SU-DHL-6 (cell line): Measurements from ENCODE around the gene RNF222.

Source experiments
- H2AFZ ChIP-seq: fragments of 200-600 bp; sonication (generic); 2 replicates; pipeline ENCODE4 v1.6.1; 2014; ENCODE audit warnings: low read depth, mild to moderate bottlenecking, moderate library complexity, mixed read lengths, antibody characterized with exemption, low read length; ENCODE audit not compliant: severe bottlenecking
- H3F3A ChIP-seq: fragments of 200-600 bp; shearing (Covaris generic); 2 replicates; pipeline ENCODE4 v1.6.0; 2016; ENCODE audit warnings: antibody characterized with exemption, mild to moderate bottlenecking; ENCODE audit not compliant: insufficient read depth
- H3K27ac ChIP-seq: fragments of 200-600 bp; sonication (generic); 2 replicates; pipeline ENCODE4 v1.5.1; 2016; ENCODE audit warnings: low read depth, mild to moderate bottlenecking, low read length, moderate library complexity, mixed read lengths
- H3K27me3 ChIP-seq: fragments of 200-600 bp; sonication (generic), shearing (Covaris generic); 2 replicates; pipeline ENCODE4 v1.6.0; 2014; ENCODE audit warnings: mild to moderate bottlenecking, low read length
- H3K36me3 ChIP-seq: fragments of 200-600 bp; sonication (generic); 2 replicates; pipeline ENCODE4 v1.6.1; 2014; ENCODE audit warnings: mild to moderate bottlenecking, low read length, mixed read lengths
- H3K4me2 ChIP-seq: fragments of 300-600, 200-600 bp; shearing (Covaris generic), sonication (generic); 2 replicates; pipeline ENCODE4 v1.6.0; 2014; ENCODE audit warnings: low read length, low read depth, mild to moderate bottlenecking; ENCODE audit not compliant: poor library complexity, severe bottlenecking
- H3K4me3 ChIP-seq: fragments of 200-600 bp; sonication (generic); 2 replicates; pipeline ENCODE4 v1.5.1; 2014; ENCODE audit warnings: antibody characterized with exemption, low read length, mild to moderate bottlenecking, mixed read lengths; ENCODE audit not compliant: insufficient read depth, poor library complexity, severe bottlenecking
- H3K79me2 ChIP-seq: fragments of 200-600 bp; sonication (generic); 2 replicates; pipeline ENCODE4 v1.6.1; 2014; ENCODE audit warnings: mild to moderate bottlenecking, low read length, moderate library complexity; ENCODE audit not compliant: insufficient read depth
- H3K9ac ChIP-seq: fragments of 200-600 bp; sonication (generic); 2 replicates; pipeline ENCODE4 v1.7.0; 2014; ENCODE audit warnings: mild to moderate bottlenecking, low read length
- H3K9me2 ChIP-seq: fragments of 200-600 bp; sonication (generic); replicated peaks from 2 replicates; pipeline ENCODE4 v1.6.1; 2014; ENCODE audit warnings: low read length; ENCODE audit not compliant: insufficient read depth
- H3K9me3 ChIP-seq: fragments of 200-600 bp; sonication (generic); 2 replicates; pipeline ENCODE4 v1.6.1; 2014; ENCODE audit warnings: low read length, mixed read lengths; ENCODE audit not compliant: insufficient read depth
- H4K20me1 ChIP-seq: fragments of 200-600 bp; sonication (generic); 2 replicates; pipeline ENCODE4 v1.6.1; 2014; ENCODE audit warnings: low read depth, mild to moderate bottlenecking, antibody characterized with exemption, low read length, moderate library complexity, mixed read lengths
- EZH2phosphoT487 ChIP-seq: fragments of 200-600 bp; sonication (generic), shearing (Covaris generic); conservative IDR thresholded peaks from 2 replicates; pipeline ENCODE4 v1.6.1; 2018; ENCODE audit warnings: mild to moderate bottlenecking, antibody characterized with exemption, low read length, moderate library complexity, mixed read lengths
- TF ChIP-seq, protein P1 (sequence below): fragments of 200-600 bp; sonication (generic); IDR thresholded peaks from one replicate; pipeline ENCODE4 v1.5.1; 2017; ENCODE audit warnings: antibody characterized with exemption, mild to moderate bottlenecking, low read length, moderate library complexity; ENCODE audit not compliant: insufficient read depth, poor library complexity, severe bottlenecking

Gene RNF222, protein sequence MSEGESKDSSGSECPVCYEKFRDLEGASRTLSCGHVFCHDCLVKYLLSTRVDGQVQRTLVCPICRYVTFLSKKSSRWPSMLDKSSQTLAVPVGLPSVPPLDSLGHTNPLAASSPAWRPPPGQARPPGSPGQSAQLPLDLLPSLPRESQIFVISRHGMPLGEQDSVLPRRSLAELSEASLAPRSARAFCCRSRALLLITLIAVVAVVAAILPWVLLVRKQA

DNA sequence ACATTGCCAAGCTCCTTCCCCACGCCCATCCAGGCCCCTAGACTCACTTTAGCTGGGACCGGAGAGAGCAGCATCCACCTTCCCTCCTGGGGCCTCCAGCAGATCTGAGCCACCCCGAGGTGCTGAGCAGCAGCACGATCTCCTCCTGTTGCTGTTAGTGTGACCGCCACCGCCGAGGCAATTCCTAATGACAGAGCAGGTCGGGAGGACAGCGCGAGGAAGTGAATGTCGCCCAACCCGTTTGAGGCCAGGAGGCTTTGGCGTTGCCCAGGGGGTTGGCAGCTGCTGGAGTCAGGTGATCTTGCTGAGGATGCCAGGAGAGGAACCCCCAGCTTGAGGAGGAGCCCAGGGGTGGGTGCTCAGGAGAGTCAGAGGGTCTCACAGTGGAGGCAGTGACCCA, at the start of gene RNF222:
Gene RNF222, minus strand, starts transcription at position 192 of the 400 bp plus-strand sequence. CDS start 4,366 bp downstream, outside the sequence.
- Histone ChIP-seq H2AFZ (no peak within 1 kb of the TSS), H3K9me2 (no peaks in the 10 kb centered on the region), H3K27ac (no peak within 1 kb of the TSS), H4K20me1 (no peaks in the 10 kb centered on the region), H3K27me3 (no peaks in the 10 kb centered on the region), H3K4me2 (no peak within 1 kb of the TSS), H3K79me2 (no peaks in the 10 kb centered on the region), H3K9ac (no peak within 1 kb of the TSS), H3K36me3 (no peaks in the 10 kb centered on the region), H3K9me3 (no peaks in the 10 kb centered on the region), H3K4me3 (no peak within 1 kb of the TSS), H3F3A (no peaks in the 10 kb centered on the region)
- no peak for TF ChIP-seq EZH2phosphoT487
- TF ChIP-seq, protein P1, sequence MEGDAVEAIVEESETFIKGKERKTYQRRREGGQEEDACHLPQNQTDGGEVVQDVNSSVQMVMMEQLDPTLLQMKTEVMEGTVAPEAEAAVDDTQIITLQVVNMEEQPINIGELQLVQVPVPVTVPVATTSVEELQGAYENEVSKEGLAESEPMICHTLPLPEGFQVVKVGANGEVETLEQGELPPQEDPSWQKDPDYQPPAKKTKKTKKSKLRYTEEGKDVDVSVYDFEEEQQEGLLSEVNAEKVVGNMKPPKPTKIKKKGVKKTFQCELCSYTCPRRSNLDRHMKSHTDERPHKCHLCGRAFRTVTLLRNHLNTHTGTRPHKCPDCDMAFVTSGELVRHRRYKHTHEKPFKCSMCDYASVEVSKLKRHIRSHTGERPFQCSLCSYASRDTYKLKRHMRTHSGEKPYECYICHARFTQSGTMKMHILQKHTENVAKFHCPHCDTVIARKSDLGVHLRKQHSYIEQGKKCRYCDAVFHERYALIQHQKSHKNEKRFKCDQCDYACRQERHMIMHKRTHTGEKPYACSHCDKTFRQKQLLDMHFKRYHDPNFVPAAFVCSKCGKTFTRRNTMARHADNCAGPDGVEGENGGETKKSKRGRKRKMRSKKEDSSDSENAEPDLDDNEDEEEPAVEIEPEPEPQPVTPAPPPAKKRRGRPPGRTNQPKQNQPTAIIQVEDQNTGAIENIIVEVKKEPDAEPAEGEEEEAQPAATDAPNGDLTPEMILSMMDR, result no peak

DNA sequence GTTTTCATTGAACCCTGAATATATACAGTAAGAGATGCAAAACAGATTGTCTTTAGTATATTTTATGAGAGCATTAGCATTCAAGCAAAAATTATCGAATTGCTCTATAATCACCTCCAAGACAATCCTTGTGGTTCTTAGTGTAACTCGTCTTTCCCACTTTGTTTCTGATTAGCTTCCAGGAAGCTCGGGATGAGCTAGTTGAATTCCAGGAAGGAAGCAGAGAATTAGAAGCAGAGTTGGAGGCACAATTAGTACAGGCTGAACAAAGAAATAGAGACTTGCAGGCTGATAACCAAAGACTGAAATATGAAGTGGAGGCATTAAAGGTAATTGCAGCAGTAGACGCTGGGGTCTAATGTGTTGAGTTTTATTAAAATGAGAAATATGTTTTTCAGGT, 47.9 kb upstream of the RNF222 start:
- TF ChIP-seq EZH2phosphoT487, result no peak
- TF ChIP-seq, protein P1, result no peak
- H4K20me1 ChIP-seq, result no peaks in the 10 kb centered on the region
- no peaks in the 10 kb centered on the region for H3K9me3 ChIP-seq
- H3K27ac ChIP-seq, result no peak overlapping the region
- H3K36me3 ChIP-seq, result peaks cover 26% of the 10 kb centered on the region
- H3K79me2 ChIP-seq, result peaks cover 37% of the 10 kb centered on the region
- no peak overlapping the region for H3K9ac ChIP-seq
- H3K4me2 ChIP-seq, result no peak overlapping the region
- no peaks in the 10 kb centered on the region for H3K9me2 ChIP-seq
- no peaks in the 10 kb centered on the region for H3K27me3 ChIP-seq
- no peaks in the 10 kb centered on the region; the same call in 1 of the 2 replicates for H3F3A ChIP-seq
- H2AFZ ChIP-seq, result no peak overlapping the region
- no peak overlapping the region for H3K4me3 ChIP-seq

DNA sequence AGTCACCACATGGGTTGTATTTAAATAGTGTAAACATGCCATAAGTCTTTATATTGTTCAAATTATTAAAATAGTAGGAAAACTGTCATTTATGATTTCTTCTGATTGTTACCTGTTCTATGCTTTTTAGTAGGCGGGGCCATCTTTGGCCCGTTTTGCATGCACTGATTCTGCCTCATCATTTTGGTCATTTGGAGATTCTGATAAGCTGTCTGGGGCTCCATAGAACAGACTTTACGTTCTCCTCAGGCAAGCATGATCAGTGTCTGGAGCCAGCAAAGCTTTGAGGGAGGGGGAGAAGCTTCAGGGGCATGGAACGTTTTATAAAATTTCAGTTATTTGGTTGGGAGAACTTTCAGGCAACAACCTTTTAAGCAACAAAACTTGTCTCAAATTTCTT, 46.9 kb upstream of the RNF222 start:
- H3K27me3 ChIP-seq, result no peaks in the 10 kb centered on the region
- peaks cover 47% of the 10 kb centered on the region for H3K79me2 ChIP-seq
- no peak overlapping the region for H3K27ac ChIP-seq
- H3K9me3 ChIP-seq, result no peaks in the 10 kb centered on the region
- no peaks in the 10 kb centered on the region for H4K20me1 ChIP-seq
- no peak overlapping the region for H3K4me2 ChIP-seq
- H3K9me2 ChIP-seq, result no peaks in the 10 kb centered on the region
- H3K4me3 ChIP-seq, result no peak overlapping the region
- H2AFZ ChIP-seq, result no peak overlapping the region
- H3F3A ChIP-seq, result no peaks in the 10 kb centered on the region; the same call in 1 of the 2 replicates
- TF ChIP-seq EZH2phosphoT487, result no peak
- TF ChIP-seq, protein P1, result no peak
- H3K36me3 ChIP-seq, result peaks cover 23% of the 10 kb centered on the region
- H3K9ac ChIP-seq, result no peak overlapping the region
